CD4-positive, alpha-beta memory T cell (primary cell): ENCODE data around the gene CPD. TPM values are rescaled to one million over a fixed set of nuclear protein-coding genes. Genes with fewer than 3 reads are reported as not detected.

Experiments
- CTCF ChIA-PET: fragments of 350-600 bp; sonication (Branson Sonifier 250); formaldehyde crosslinking; loops from one replicate; lab custom pipeline; 2021; ENCODE audit warnings: inconsistent platforms; ENCODE audit not compliant: partially characterized antibody; lab: Charles Lee
- POLR2A ChIA-PET: fragments of 350-600 bp; sonication (Branson Sonifier 250); formaldehyde crosslinking; loops from one replicate; lab custom pipeline; 2021; ENCODE audit not compliant: partially characterized antibody; lab: Charles Lee
- DNase-seq, 5 donors: peaks; one replicate each; pipeline versions ENCODE4 v3.0.0 to v3.0.0-alpha.2; 2020 to 2022; ENCODE audit warnings: mixed read lengths in 1 of 5
- H3K27ac ChIP-seq: one replicate; pipeline ENCODE4 v1.7.0; 2013; ENCODE audit warnings: low read depth, low read length
- H3K27me3 ChIP-seq: 2 replicates; pipeline ENCODE4 v1.7.0; 2013; ENCODE audit warnings: mild to moderate bottlenecking, low read length, moderate library complexity; ENCODE audit not compliant: insufficient read depth
- H3K36me3 ChIP-seq: 2 replicates; pipeline ENCODE4 v1.7.0; 2013; ENCODE audit warnings: mild to moderate bottlenecking, low read length, moderate library complexity; ENCODE audit not compliant: insufficient read depth
- H3K4me1 ChIP-seq: 2 replicates; pipeline ENCODE4 v1.7.0; 2013; ENCODE audit warnings: mild to moderate bottlenecking, low read length, moderate library complexity; ENCODE audit not compliant: insufficient read depth
- H3K4me3 ChIP-seq, 2 donors: one replicate each; pipeline ENCODE4 v1.7.0; 2013; ENCODE audit warnings: low read length in 2 of 2, mild to moderate bottlenecking in 1 of 2
- H3K9me3 ChIP-seq, 2 donors: one replicate each; pipeline ENCODE4 v1.7.0; 2013; ENCODE audit warnings: low read length in 2 of 2, control low read depth in 1 of 2; ENCODE audit not compliant: control insufficient read depth in 1 of 2
- H3K27ac Mint-ChIP-seq, 7 donors: one replicate each; pipeline ENCODE4 v1.8.0; 2020 to 2021; ENCODE audit warnings: mixed read lengths in 7 of 7, mild to moderate bottlenecking in 6 of 7, inconsistent platforms in 3 of 7, moderate library complexity in 3 of 7
- H3K27me3 Mint-ChIP-seq, 2 donors: one replicate each; pipeline ENCODE4 v1.8.0; 2020 to 2021; ENCODE audit warnings: mixed read lengths in 2 of 2
- H3K36me3 Mint-ChIP-seq, 2 donors: one replicate each; pipeline ENCODE4 v1.8.0; 2020 to 2021; ENCODE audit warnings: mixed read lengths in 2 of 2, inconsistent platforms in 1 of 2, mild to moderate bottlenecking in 1 of 2
- H3K4me1 Mint-ChIP-seq, 4 donors: one replicate each; pipeline ENCODE4 v1.8.0; 2020 to 2021; ENCODE audit warnings: mixed read lengths in 4 of 4, mild to moderate bottlenecking in 1 of 4
- H3K4me3 Mint-ChIP-seq, 8 donors: one replicate each; pipeline ENCODE4 v1.8.0; 2020 to 2021; ENCODE audit warnings: mixed read lengths in 8 of 8, mild to moderate bottlenecking in 7 of 8, moderate library complexity in 6 of 8, inconsistent platforms in 3 of 8
- H3K9me3 Mint-ChIP-seq, 8 donors: one replicate each; pipeline ENCODE4 v1.8.0; 2020 to 2021; ENCODE audit warnings: mixed read lengths in 8 of 8, mild to moderate bottlenecking in 5 of 8, inconsistent platforms in 3 of 8, moderate library complexity in 1 of 8
- intact Hi-C: fragments of 100-400 bp; cut with micrococcal nuclease; formaldehyde crosslinking; loops from one replicate; pipeline ENCODE4 v1.15.1; 2023
- polyA plus RNA-seq, 2 donors: library from polyadenylated mRNA; unstranded; fragments of 300-500 nt; fragmentation: Illumina TruSeq; gene quantifications; one replicate each; pipeline ENCODE4 v1.2.3, GENCODE V29; 2021
- total RNA-seq, 2 experiments: library from RNA; stranded (reverse); gene quantifications; one replicate each; pipeline ENCODE4 v1.2.3, GENCODE V29; 2021

Gene CPD
- total RNA-seq (10 to 100 TPM; 23.6 to 24.6 TPM), polyA plus RNA-seq (10 to 100 TPM; 15.6 to 17.9 TPM)

DNA sequence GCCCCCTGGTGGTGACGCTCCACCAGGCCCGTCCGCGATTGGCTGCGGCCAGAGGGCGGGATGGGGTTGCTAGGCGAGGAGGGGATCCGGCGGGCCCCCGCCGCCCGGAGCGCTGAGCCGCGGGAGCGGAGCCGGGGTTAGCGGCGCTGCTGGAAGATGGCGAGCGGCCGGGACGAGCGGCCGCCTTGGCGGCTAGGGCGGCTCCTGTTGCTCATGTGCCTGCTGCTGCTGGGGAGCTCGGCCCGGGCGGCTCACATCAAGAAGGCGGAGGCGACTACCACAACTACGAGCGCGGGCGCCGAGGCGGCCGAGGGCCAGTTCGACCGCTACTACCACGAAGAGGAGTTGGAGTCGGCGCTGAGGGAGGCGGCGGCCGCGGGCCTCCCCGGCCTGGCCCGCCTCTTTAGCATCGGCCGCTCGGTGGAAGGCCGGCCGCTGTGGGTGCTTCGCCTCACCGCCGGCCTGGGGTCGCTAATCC is at the start of gene CPD:
TSS of gene CPD (plus strand) at position 103 of the 478 bp plus-strand sequence. CDS start at position 157, 54 bp downstream.
- H3K9me3 Mint-ChIP-seq: no peaks in the 10 kb centered on the region
- DNase-seq: peak; percentile 94 to 98 (median 95)
- H3K36me3 Mint-ChIP-seq: peaks cover 0 to 6% of the 10 kb centered on the region in 2 donors
- Histone ChIP-seq H3K9me3 (no peaks in the 10 kb centered on the region), H3K4me1 (peaks cover 64% of the 10 kb centered on the region), H3K36me3 (no peaks in the 10 kb centered on the region), H3K4me3 (peak within 1 kb of the TSS; percentile 56 to 90), H3K27ac (peak within 1 kb of the TSS; percentile 85), H3K27me3 (no peaks in the 10 kb centered on the region)
- ChIA-PET CTCF (interaction anchor here (0.9 to 2.6 kb wide), 4 partner anchors 17 to 98 kb away, joined by 3 to 11 read pairs (median 4); partner anchors contain the start of gene GOSR1), POLR2A (interaction anchor here (0.9 to 4.1 kb wide), 9 partner anchors 15 to 274 kb away, joined by 3 to 39 read pairs (median 6); partner anchors contain the start of genes BLMH and GOSR1)
- H3K27me3 Mint-ChIP-seq: peaks cover 0 to 2% of the 10 kb centered on the region in 2 donors
- peak within 1 kb of the TSS; percentile 93 to 99 (median 97) for H3K27ac Mint-ChIP-seq
- H3K4me1 Mint-ChIP-seq: peaks cover 43 to 65% (median 55%) of the 10 kb centered on the region in 4 donors
- peak within 1 kb of the TSS; percentile 91 to 99 (median 96) for H3K4me3 Mint-ChIP-seq
- intact Hi-C loops: loop anchor here (1.0 to 2.0 kb wide), 3 partner anchors 15 to 330 kb away; no protein-coding TSS in a partner anchor

DNA sequence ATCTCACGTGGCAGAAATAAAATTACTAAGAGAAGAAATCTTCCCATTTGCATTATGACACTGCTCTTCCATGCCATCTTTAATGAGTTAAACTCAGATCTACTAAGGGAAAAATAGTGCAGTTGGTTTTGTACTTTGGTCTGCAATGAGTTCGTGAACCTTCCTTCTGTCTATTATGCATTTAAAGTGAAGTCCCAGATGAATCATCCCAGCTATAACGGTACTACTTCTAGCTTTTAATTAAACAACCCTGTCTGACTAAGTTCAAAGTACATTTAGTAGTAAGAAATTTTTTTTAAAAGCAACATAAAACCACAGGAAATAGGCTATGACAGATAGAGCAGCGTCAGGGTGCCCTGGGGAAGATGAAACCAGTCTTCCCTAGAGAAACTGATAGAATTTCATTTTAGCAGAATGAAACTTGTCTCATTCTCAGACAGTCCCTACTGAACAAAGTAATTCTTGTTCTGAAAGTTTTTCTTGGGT is 46.6 kb upstream of the CPD start:
- H3K4me3 Mint-ChIP-seq: peak overlapping the region; percentile 58 to 89 (median 77)
- H3K27ac Mint-ChIP-seq: peak overlapping the region; percentile 71 to 98 (median 91)
- H3K9me3 ChIP-seq: no peaks in the 10 kb centered on the region
- peak; percentile 75 to 83 (median 79) for DNase-seq
- POLR2A ChIA-PET: interaction anchor here (0.6 to 7.7 kb wide), 7 partner anchors 9 to 402 kb away, joined by 3 to 136 read pairs (median 6); partner anchors contain the start of genes BLMH and SSH2
- peaks cover 0 to 2% (median 0%) of the 10 kb centered on the region in 8 donors for H3K9me3 Mint-ChIP-seq
- peak overlapping the region in 1 of 2 donors; percentile 11 for H3K4me3 ChIP-seq
- no peaks in the 10 kb centered on the region for H3K27me3 ChIP-seq
- intact Hi-C loops: loop anchor here (1.0 kb wide), 3 partner anchors 9 to 207 kb away; partner anchors contain the start of gene BLMH
- CTCF ChIA-PET: interaction anchor here (0.7 to 6.9 kb wide), 8 partner anchors 8 to 228 kb away, joined by 3 to 103 read pairs (median 10); partner anchors contain the start of gene BLMH
- no peaks in the 10 kb centered on the region for H3K36me3 Mint-ChIP-seq
- H3K36me3 ChIP-seq: no peaks in the 10 kb centered on the region
- peaks cover 42% of the 10 kb centered on the region for H3K4me1 ChIP-seq
- peaks cover 40 to 64% (median 49%) of the 10 kb centered on the region in 4 donors for H3K4me1 Mint-ChIP-seq
- H3K27me3 Mint-ChIP-seq: no peaks in the 10 kb centered on the region
- H3K27ac ChIP-seq: peak overlapping the region; percentile 65

DNA sequence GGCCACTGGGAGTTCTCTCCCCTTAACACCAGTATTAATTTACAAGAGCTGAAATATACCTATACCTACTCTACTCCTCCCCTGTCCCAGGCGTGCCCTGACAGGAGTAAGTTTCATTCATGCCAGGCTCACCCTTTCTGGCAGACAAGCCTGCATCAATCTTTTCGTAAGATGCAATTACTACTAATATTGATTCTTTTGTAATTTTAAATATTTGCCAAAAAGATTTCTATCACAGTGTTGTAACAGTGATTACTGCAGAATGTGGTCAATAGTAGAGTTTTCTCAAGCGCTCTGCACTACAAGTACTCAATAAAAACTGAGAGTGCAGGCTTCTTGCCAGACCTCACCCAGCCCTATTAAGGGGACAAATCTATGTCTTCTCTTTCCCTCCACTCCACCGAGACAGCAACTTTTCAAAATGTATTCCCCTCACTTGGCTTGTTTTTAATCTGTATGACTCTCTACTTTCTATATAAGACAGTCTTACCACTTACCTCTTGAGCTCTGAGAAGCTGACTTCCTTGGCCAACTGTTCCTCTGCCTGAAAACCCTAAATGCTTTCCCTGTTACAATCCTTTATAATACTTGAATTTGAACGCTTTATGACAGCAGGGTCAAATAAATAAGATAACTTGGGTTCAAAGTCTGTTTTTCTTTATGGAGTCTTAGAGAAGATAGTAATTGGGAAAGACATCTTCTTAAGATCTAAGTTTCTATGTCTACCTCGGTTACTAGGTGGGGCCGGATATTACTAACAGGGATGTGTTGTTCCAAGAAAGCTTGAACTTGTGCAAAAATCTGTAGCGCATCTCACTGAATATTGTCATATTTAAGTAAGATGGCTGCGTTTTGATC is 45.0 kb upstream of the CPD start, which contains the start of gene TMIGD1:
TSS of gene TMIGD1 (minus strand) at position 555 of the 858 bp plus-strand sequence. CDS start 1,924 bp downstream, outside the sequence.
- no peak for DNase-seq
- ChIA-PET CTCF (interaction anchor here (0.7 to 10.8 kb wide), 13 partner anchors 7 to 229 kb away, joined by 3 to 224 read pairs (median 36); partner anchors contain the start of gene BLMH), POLR2A (interaction anchor here (0.6 to 7.7 kb wide), 7 partner anchors 11 to 228 kb away, joined by 3 to 136 read pairs (median 4); partner anchors contain the start of gene BLMH)
- H3K4me1 Mint-ChIP-seq: peaks cover 38 to 64% (median 48%) of the 10 kb centered on the region in 4 donors
- peaks cover 0 to 2% (median 0%) of the 10 kb centered on the region in 8 donors for H3K9me3 Mint-ChIP-seq
- Histone ChIP-seq H3K4me1 (peaks cover 42% of the 10 kb centered on the region), H3K27ac (peak within 1 kb of the TSS; percentile 65), H3K9me3 (no peaks in the 10 kb centered on the region), H3K4me3 (no peak within 1 kb of the TSS), H3K36me3 (no peaks in the 10 kb centered on the region), H3K27me3 (no peaks in the 10 kb centered on the region)
- peak within 1 kb of the TSS; percentile 71 to 98 (median 91) for H3K27ac Mint-ChIP-seq
- no peaks in the 10 kb centered on the region for H3K27me3 Mint-ChIP-seq
- H3K4me3 Mint-ChIP-seq: peak within 1 kb of the TSS in 6 of 8 donors; percentile 36 to 85 (median 58)
- intact Hi-C loops: no loop called here
- H3K36me3 Mint-ChIP-seq: no peaks in the 10 kb centered on the region

DNA sequence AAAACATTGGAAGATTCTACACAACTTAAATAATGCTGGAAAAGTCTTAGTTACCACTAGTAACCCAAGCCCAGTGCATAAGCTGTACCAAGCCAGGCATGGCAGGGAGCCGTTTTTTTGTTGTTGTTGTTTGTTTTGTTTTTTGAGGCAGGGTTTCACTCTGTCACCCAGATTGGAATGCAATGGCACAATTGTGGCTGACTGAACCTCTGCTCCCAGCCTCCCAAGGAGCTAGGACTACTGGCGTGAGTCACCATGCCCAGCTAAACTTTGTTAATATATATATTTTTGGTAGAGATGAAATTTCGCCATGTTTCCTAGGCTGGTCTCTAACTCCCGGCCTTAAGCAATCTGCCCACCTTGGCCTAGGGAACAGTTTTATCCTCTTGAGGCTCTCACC is 44.3 kb upstream of the CPD start:
- CTCF ChIA-PET: interaction anchor here (0.8 to 10.8 kb wide), 18 partner anchors 7 to 241 kb away, joined by 3 to 224 read pairs (median 6); partner anchors contain the start of gene BLMH
- H3K27ac ChIP-seq: no peak overlapping the region
- peaks cover 37% of the 10 kb centered on the region for H3K4me1 ChIP-seq
- Mint-ChIP-seq H3K27ac (peak overlapping the region in 3 of 7 donors; percentile 38 to 85 (median 78)), H3K4me1 (peaks cover 35 to 59% (median 45%) of the 10 kb centered on the region in 4 donors), H3K4me3 (no peak overlapping the region), H3K36me3 (no peaks in the 10 kb centered on the region), H3K27me3 (no peaks in the 10 kb centered on the region), H3K9me3 (peaks cover 0 to 2% (median 0%) of the 10 kb centered on the region in 8 donors)
- no peaks in the 10 kb centered on the region for H3K36me3 ChIP-seq
- POLR2A ChIA-PET: interaction anchor here (0.8 to 7.7 kb wide), 7 partner anchors 12 to 228 kb away, joined by 3 to 136 read pairs (median 5); partner anchors contain the start of gene BLMH
- H3K4me3 ChIP-seq: no peak overlapping the region
- intact Hi-C loops: no loop called here
- DNase-seq: no peak
- H3K27me3 ChIP-seq: no peaks in the 10 kb centered on the region
- H3K9me3 ChIP-seq: no peaks in the 10 kb centered on the region

DNA sequence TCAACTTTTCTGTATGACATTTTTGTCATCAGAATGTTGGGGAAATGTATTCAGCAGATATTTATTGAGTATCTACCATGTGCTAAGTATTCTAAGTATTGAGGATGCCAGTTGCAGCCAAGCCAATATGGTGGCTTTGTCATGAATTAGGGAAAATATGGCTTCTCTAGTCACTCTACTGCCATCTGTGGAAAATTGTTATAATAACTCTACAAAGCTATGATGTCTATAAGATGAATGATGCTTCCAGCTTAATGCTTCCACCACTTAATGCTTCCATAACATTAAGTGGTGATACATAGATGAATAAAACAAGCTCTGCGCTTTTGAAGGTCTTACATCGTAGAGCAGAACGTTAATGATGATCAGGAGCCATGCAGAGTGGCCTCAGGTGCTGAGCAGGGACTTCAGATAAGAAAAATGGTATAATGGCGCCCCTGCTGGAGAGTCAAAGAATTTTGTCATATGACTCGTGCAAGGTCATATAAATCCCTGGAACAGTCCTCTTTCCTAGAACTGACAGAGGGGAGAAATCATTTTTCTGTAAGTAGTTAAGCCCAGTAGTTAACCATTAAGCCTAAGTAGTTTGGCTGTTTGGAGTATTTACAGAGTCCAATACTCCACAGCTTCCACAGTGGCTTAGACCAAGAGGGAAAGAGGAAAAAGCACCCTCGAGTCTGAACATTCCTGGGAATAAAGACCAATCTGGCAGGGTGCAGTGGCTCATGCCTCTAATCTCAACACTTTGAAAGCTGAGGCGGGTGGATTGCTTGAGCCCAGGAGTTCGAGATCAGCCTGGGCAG is 42.2 kb upstream of the CPD start:
- no peaks in the 10 kb centered on the region for H3K9me3 ChIP-seq
- Mint-ChIP-seq H3K4me1 (peaks cover 30 to 47% (median 38%) of the 10 kb centered on the region in 4 donors), H3K27me3 (no peaks in the 10 kb centered on the region), H3K27ac (peak overlapping the region in 4 of 7 donors; percentile 5 to 80 (median 58)), H3K36me3 (no peaks in the 10 kb centered on the region), H3K9me3 (peaks cover 0 to 2% (median 0%) of the 10 kb centered on the region in 8 donors), H3K4me3 (peak overlapping the region in 2 of 8 donors; percentile 64 to 68)
- DNase-seq: peak; percentile 56 to 79 (median 76)
- POLR2A ChIA-PET: interaction anchor here (0.6 to 6.7 kb wide), 12 partner anchors 9 to 232 kb away, joined by 3 to 136 read pairs (median 6); partner anchors contain the start of gene BLMH
- intact Hi-C loops: loop anchor here (1.0 to 5.0 kb wide), 6 partner anchors 13 to 232 kb away; no protein-coding TSS in a partner anchor
- H3K27ac ChIP-seq: no peak overlapping the region
- H3K27me3 ChIP-seq: no peaks in the 10 kb centered on the region
- H3K36me3 ChIP-seq: no peaks in the 10 kb centered on the region
- CTCF ChIA-PET: interaction anchor here (0.6 to 10.8 kb wide), 48 partner anchors 8 to 406 kb away, joined by 3 to 224 read pairs (median 6); partner anchors contain the start of genes BLMH and GOSR1
- H3K4me1 ChIP-seq: peaks cover 24% of the 10 kb centered on the region
- H3K4me3 ChIP-seq: no peak overlapping the region
